Neural progenitor cell (in vitro differentiated cells): Measurements from ENCODE around the gene PPP4C. TPM values are rescaled to one million over a fixed set of nuclear protein-coding genes. Genes with fewer than 3 reads are reported as not detected.

ENCODE experiments used
- DNase-seq: peaks from one replicate; pipeline ENCODE4 v3.0.0-alpha.2; 2016; ENCODE audit warnings: low spot score
- H2AFZ ChIP-seq: fragments of 200-600 bp; sonication (generic); replicated peaks from 2 replicates; pipeline ENCODE4 v1.6.1; 2016; ENCODE audit warnings: antibody characterized with exemption
- H3F3A ChIP-seq: fragments of 200-600 bp; sonication (generic); 2 replicates; pipeline ENCODE4 v1.6.1; 2016; ENCODE audit warnings: antibody characterized with exemption, low read depth
- H3K27ac ChIP-seq: fragments of 200-600 bp; sonication (generic); 2 replicates; pipeline ENCODE4 v1.5.1; 2016; ENCODE audit warnings: mild to moderate bottlenecking
- H3K27me3 ChIP-seq: fragments of 200-600 bp; sonication (generic); 2 replicates; pipeline ENCODE4 v1.6.1; 2016; ENCODE audit warnings: mild to moderate bottlenecking, moderate library complexity
- H3K36me3 ChIP-seq: fragments of 200-600 bp; sonication (generic); 2 replicates; pipeline ENCODE4 v1.5.1; 2016
- H3K4me1 ChIP-seq: fragments of 200-600 bp; sonication (generic); 2 replicates; pipeline ENCODE4 v1.6.1; 2016; ENCODE audit warnings: mixed run types
- H3K4me2 ChIP-seq: fragments of 200-600 bp; sonication (generic); 2 replicates; pipeline ENCODE4 v1.6.1; 2016
- H3K4me3 ChIP-seq: fragments of 200-600 bp; sonication (generic); 2 replicates; pipeline ENCODE4 v1.5.1; 2016
- H3K79me2 ChIP-seq: fragments of 200-600 bp; sonication (generic); 2 replicates; pipeline ENCODE4 v1.6.1; 2016; ENCODE audit warnings: low read depth
- H3K9ac ChIP-seq: fragments of 200-600 bp; sonication (generic); 2 replicates; pipeline ENCODE4 v1.6.1; 2016
- H3K9me3 ChIP-seq: fragments of 200-600 bp; sonication (generic); 2 replicates; pipeline ENCODE4 v1.5.1; 2016; ENCODE audit warnings: low read depth
- H4K20me1 ChIP-seq: fragments of 200-600 bp; sonication (generic); 2 replicates; pipeline ENCODE4 v1.6.1; 2016; ENCODE audit warnings: low read depth
- H3K27ac Mint-ChIP-seq: 3 replicates; pipeline ENCODE4 v1.8.0; 2021; ENCODE audit warnings: mixed read lengths
- H3K27me3 Mint-ChIP-seq: 2 replicates; pipeline ENCODE4 v1.8.0; 2022; ENCODE audit warnings: low read depth, mild to moderate bottlenecking, inconsistent platforms, moderate library complexity, mixed read lengths; ENCODE audit not compliant: insufficient read depth
- H3K36me3 Mint-ChIP-seq: 3 replicates; pipeline ENCODE4 v1.8.0; 2021; ENCODE audit warnings: mixed read lengths
- H3K4me1 Mint-ChIP-seq: 3 replicates; pipeline ENCODE4 v1.8.0; 2021; ENCODE audit warnings: mixed read lengths
- H3K4me3 Mint-ChIP-seq: 3 replicates; pipeline ENCODE4 v1.8.0; 2021; ENCODE audit warnings: mild to moderate bottlenecking, moderate library complexity, mixed read lengths
- H3K9me3 Mint-ChIP-seq: 3 replicates; pipeline ENCODE4 v1.8.0; 2020; ENCODE audit warnings: mixed read lengths
- EZH2 ChIP-seq: fragments of 200-600 bp; sonication (generic); IDR thresholded peaks from 2 replicates; pipeline ENCODE4 v1.6.1; 2017; ENCODE audit warnings: antibody characterized with exemption, mild to moderate bottlenecking, moderate library complexity
- EZH2phosphoT487 ChIP-seq: fragments of 200-600 bp; sonication (generic); IDR thresholded peaks from 2 replicates; pipeline ENCODE4 v1.6.1; 2017; ENCODE audit warnings: antibody characterized with exemption
- total RNA-seq: library from RNA; depleted of rRNA; stranded (reverse); fragments of >200 nt; gene quantifications from 2 replicates; pipeline ENCODE4 v1.2.3, GENCODE V29; 2015; ENCODE audit warnings: low replicate concordance
- TF ChIP-seq, protein P1 (sequence below): fragments of 200-600 bp; sonication (generic); IDR thresholded peaks from 2 replicates; pipeline ENCODE4 v1.5.1; 2017; ENCODE audit warnings: antibody characterized with exemption, mild to moderate bottlenecking

PPP4C gene
- total RNA-seq, 1 donor from 2014 or later, result 93.3 TPM

DNA sequence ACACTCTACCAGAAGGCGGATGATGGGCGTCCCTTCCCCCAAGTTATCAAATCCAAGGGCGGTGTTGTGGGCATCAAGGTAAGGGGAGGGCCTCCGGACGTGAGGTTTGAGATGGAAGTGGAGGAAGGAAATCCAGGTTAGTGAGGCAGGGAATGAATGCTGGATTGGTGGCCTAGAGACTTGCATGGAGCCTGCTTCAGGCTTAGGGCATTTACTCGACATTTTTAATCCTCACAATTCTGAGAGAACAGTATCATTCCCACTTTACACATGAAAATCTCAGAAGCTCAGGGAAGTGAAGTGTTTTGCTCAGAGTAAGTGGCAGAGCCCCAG, 8.2 kb upstream of the PPP4C start:
- H3K4me1 ChIP-seq, result peaks cover 27% of the 10 kb centered on the region
- H3K9ac ChIP-seq, result no peak overlapping the region
- H3K27ac Mint-ChIP-seq, result no peak overlapping the region
- peak overlapping the region; percentile 96 for H3K4me3 Mint-ChIP-seq
- H3K36me3 ChIP-seq, result peaks cover 13% of the 10 kb centered on the region
- DNase-seq, result no peak
- TF ChIP-seq, protein P1, sequence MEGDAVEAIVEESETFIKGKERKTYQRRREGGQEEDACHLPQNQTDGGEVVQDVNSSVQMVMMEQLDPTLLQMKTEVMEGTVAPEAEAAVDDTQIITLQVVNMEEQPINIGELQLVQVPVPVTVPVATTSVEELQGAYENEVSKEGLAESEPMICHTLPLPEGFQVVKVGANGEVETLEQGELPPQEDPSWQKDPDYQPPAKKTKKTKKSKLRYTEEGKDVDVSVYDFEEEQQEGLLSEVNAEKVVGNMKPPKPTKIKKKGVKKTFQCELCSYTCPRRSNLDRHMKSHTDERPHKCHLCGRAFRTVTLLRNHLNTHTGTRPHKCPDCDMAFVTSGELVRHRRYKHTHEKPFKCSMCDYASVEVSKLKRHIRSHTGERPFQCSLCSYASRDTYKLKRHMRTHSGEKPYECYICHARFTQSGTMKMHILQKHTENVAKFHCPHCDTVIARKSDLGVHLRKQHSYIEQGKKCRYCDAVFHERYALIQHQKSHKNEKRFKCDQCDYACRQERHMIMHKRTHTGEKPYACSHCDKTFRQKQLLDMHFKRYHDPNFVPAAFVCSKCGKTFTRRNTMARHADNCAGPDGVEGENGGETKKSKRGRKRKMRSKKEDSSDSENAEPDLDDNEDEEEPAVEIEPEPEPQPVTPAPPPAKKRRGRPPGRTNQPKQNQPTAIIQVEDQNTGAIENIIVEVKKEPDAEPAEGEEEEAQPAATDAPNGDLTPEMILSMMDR, result no peak
- TF ChIP-seq EZH2 (no peak), EZH2phosphoT487 (no peak)
- H3K4me1 Mint-ChIP-seq, result peaks cover 43% of the 10 kb centered on the region
- H3K4me3 ChIP-seq, result peak overlapping the region; percentile 92
- H3K27ac ChIP-seq, result no peak overlapping the region
- H3K79me2 ChIP-seq, result peaks cover 65% of the 10 kb centered on the region
- H3K27me3 Mint-ChIP-seq, result peaks cover 6% of the 10 kb centered on the region
- H4K20me1 ChIP-seq, result peaks cover 54% of the 10 kb centered on the region
- H3K36me3 Mint-ChIP-seq, result peaks cover 37% of the 10 kb centered on the region
- H3K27me3 ChIP-seq, result no peaks in the 10 kb centered on the region
- peaks cover 69% of the 10 kb centered on the region for H3F3A ChIP-seq
- no peak overlapping the region for H2AFZ ChIP-seq
- H3K4me2 ChIP-seq, result peak overlapping the region; percentile 86
- no peaks in the 10 kb centered on the region for H3K9me3 Mint-ChIP-seq
- no peaks in the 10 kb centered on the region for H3K9me3 ChIP-seq

DNA sequence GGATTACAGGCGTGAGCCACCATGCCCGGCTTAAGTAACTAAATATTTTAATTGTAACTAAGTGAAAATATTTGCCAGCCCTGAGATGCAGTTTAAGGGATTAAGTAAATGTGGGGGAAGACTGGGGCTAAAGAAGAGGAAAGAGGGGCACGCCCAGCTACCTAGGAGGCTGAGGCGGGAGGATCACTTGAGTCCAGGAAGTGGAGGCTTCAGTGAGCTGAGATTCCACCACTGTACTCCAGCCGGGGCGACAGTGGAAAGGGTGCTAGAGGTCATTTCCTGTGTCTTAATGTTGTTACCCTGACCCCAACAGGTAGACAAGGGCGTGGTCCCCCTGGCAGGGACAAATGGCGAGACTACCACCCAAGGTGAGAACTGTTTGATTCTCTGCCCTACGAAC, 7.5 kb upstream of the PPP4C start:
- peaks cover 60% of the 10 kb centered on the region for H3K79me2 ChIP-seq
- peaks cover 70% of the 10 kb centered on the region for H3F3A ChIP-seq
- peaks cover 6% of the 10 kb centered on the region for H3K27me3 Mint-ChIP-seq
- H3K4me1 Mint-ChIP-seq, result peaks cover 40% of the 10 kb centered on the region
- no peak overlapping the region for H2AFZ ChIP-seq
- peaks cover 13% of the 10 kb centered on the region for H3K36me3 ChIP-seq
- peaks cover 54% of the 10 kb centered on the region for H4K20me1 ChIP-seq
- H3K27me3 ChIP-seq, result no peaks in the 10 kb centered on the region
- H3K4me2 ChIP-seq, result no peak overlapping the region
- H3K27ac Mint-ChIP-seq, result no peak overlapping the region
- no peaks in the 10 kb centered on the region for H3K9me3 Mint-ChIP-seq
- no peak for DNase-seq
- TF ChIP-seq EZH2phosphoT487 (no peak), EZH2 (no peak)
- TF ChIP-seq, protein P1, result no peak
- H3K9me3 ChIP-seq, result no peaks in the 10 kb centered on the region
- H3K9ac ChIP-seq, result no peak overlapping the region
- H3K27ac ChIP-seq, result no peak overlapping the region
- peak overlapping the region; percentile 72 for H3K4me3 Mint-ChIP-seq
- H3K36me3 Mint-ChIP-seq, result peaks cover 37% of the 10 kb centered on the region
- no peak overlapping the region for H3K4me3 ChIP-seq
- H3K4me1 ChIP-seq, result peaks cover 24% of the 10 kb centered on the region

DNA sequence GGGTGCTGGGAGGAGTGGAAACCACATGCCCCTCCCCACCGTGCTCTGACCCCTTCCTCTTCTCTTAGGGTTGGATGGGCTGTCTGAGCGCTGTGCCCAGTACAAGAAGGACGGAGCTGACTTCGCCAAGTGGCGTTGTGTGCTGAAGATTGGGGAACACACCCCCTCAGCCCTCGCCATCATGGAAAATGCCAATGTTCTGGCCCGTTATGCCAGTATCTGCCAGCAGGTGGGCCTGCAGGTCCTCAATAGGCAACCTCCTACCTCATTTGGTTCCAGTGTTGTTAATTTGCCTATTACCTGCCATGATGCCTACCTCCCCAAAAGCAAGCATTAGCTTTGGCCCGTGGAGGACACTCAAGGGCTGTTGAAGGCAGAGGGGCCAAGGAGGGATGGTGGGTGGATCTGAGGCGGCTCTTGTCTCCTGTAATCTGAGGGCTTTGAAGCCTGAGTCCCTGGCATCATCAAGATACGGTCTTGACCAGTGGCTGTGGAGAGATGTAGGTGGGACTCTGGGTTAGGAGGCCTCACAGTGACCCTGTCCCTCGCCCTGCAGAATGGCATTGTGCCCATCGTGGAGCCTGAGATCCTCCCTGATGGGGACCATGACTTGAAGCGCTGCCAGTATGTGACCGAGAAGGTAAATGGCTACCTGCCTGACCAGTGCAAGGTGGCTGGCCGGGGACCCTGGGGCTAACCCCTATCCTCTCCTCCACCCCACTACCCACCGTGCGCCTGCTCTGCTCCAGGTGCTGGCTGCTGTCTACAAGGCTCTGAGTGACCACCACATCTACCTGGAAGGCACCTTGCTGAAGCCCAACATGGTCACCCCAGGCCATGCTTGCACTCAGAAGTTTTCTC, 6.8 kb upstream of the PPP4C start:
- Mint-ChIP-seq H3K9me3 (no peaks in the 10 kb centered on the region), H3K4me3 (peak overlapping the region; percentile 72), H3K4me1 (peaks cover 33% of the 10 kb centered on the region), H3K36me3 (peaks cover 37% of the 10 kb centered on the region), H3K27me3 (peaks cover 6% of the 10 kb centered on the region), H3K27ac (no peak overlapping the region)
- Histone ChIP-seq H3K4me1 (peaks cover 17% of the 10 kb centered on the region), H3K4me2 (no peak overlapping the region), H3K79me2 (peaks cover 56% of the 10 kb centered on the region), H4K20me1 (peaks cover 54% of the 10 kb centered on the region), H3K4me3 (no peak overlapping the region), H3F3A (peaks cover 69% of the 10 kb centered on the region), H3K27me3 (no peaks in the 10 kb centered on the region), H3K36me3 (peaks cover 13% of the 10 kb centered on the region), H3K9ac (no peak overlapping the region), H3K9me3 (no peaks in the 10 kb centered on the region), H3K27ac (no peak overlapping the region), H2AFZ (no peak overlapping the region)
- DNase-seq, result peak; percentile 39
- TF ChIP-seq, protein P1, result peak; percentile 41
- TF ChIP-seq EZH2phosphoT487, result no peak
- TF ChIP-seq EZH2, result no peak
